T-helper 1 cell treated with Interleukin-12 subunit alpha and Interleukin-12 subunit beta and Interleukin-4 antibody, amounts not matched to agents 30 ng/mL and 1 ng/mL, for 36 hours (primary cell): ENCODE data around the gene NANOG. TPM values are rescaled to one million over a fixed set of nuclear protein-coding genes. Genes with fewer than 3 reads are reported as not detected.
"Not testable (repeated sequence)": the region's sequence is repeated elsewhere in the genome, so short reads cannot be mapped to it uniquely, and the experiment has no call there.

ENCODE experiments used
- intact Hi-C: fragments of 100-400 bp; cut with micrococcal nuclease; formaldehyde crosslinking; loops from one replicate; pipeline ENCODE4 v1.15.1; 2024
- total RNA-seq: library from RNA; stranded (reverse); gene quantifications from 2 replicates; pipeline ENCODE4 v1.2.3, GENCODE V29; 2022

NANOG gene
- total RNA-seq, 1 donor from 2014 or later, result not detected

DNA sequence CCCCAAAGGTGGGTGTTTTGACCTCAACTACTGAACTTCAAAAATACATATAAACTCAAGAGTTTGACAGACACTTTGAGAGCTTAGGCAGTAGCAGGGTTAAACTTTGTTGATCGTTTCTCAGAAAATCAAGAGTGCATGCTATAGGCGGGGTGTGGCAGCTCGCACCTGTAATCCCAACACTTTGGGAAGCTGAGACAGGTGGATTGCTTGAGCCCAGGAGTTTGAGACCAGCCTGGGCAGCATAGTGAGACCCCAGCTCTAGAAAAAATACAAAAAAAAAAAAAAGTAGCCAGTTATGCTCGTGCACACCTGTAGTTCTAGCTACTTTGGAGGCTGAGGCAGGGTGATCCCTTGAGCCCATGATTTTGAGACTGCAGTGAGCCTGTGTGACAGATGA is 12.3 kb downstream of the NANOG start:
- intact Hi-C loops, result no loop called here

DNA sequence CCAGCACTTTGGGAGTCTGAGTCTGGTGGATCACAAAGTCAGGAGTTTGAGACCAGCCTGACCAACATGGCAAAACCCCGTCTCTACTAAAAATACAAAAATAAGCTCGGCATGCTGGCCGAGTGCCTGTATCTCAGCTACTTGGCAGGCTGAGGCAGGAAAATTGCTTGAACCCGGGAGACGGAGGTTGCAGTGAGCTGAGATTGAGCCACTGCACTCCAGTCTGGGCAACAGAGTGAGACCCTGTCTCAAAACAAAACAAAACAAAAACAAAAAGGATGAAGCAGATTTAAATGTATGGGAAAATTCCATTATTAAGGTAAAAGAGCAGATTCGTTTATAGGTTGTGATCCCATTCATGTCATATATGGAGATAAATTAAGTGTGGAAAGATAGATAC is 17.1 kb downstream of the NANOG start:
- intact Hi-C loops, result loop anchor here (2.0 to 5.0 kb wide), 3 partner anchors 144 to 588 kb away; no protein-coding TSS in a partner anchor

DNA sequence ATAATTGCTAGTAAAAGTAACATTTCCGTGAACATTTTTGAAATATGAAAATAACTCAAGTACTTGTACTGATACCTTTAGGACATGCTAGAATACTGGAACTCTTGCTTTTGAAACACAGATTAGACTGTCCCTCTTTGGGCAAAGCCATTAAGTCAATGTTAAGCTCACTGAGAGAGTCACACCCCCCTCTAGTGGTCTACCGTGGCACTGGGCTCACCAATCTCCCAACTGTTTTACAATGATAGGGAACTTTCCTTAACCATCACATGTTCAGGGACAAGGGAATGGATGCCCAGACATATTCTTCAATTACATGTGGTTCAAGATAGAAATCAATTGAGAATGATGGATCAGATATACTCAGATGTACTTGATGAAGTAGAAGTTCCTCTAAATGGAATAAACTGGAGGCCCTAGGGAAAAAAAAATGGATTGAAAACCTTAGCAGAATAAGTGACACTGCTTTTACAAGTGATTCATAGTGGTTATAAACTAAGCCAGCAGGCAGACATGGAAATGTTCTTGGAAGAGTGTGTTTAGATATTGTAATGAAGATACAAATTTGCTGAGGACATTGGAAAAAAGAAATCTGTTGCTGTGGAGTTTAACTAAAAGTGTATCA is 17.8 kb downstream of the NANOG start:
- intact Hi-C loops, result loop anchor here (1.0 to 5.0 kb wide), 6 partner anchors 91 to 588 kb away; no protein-coding TSS in a partner anchor

DNA sequence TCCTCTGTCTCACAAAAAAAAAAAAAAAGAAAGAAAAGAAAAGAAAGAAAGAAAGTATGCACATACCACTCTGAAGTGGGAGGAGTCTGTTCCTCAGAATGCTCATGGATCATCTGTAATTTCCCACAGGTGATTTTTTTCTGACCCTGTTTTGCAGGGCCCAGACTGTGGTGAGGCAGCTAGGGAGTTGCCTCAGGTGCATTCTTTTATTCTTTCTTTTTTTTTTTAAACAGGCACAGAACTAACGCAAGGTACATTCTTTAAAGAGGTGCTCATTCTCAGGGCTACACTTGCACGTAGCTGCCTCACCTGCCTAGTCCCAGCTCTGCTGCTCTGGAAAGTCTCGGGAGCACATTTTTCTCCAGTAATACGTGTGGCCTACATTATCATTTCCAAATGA is 36.6 kb downstream of the NANOG start:
- intact Hi-C loops, result not testable (repeated sequence)

DNA sequence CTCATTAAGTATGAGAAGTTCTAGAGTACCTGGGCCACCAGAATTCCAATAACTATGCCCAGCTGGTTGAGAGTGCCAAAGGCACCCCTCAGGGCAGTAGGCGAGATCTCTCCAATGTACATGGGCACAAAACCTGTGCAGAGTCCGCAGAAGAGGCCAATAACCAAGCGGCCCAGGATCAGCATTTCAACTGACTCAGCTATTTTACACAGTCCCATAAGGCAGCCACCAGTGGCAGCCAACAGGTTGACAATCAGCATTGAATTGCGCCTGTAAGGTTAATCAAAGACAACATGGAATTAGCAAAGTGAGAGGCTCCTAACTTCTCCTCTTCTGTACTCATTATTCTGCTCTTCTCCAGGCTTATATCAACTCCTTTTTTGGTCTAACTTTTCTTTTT is 40.5 kb downstream of the NANOG start:
- intact Hi-C loops, result not testable (repeated sequence)

DNA sequence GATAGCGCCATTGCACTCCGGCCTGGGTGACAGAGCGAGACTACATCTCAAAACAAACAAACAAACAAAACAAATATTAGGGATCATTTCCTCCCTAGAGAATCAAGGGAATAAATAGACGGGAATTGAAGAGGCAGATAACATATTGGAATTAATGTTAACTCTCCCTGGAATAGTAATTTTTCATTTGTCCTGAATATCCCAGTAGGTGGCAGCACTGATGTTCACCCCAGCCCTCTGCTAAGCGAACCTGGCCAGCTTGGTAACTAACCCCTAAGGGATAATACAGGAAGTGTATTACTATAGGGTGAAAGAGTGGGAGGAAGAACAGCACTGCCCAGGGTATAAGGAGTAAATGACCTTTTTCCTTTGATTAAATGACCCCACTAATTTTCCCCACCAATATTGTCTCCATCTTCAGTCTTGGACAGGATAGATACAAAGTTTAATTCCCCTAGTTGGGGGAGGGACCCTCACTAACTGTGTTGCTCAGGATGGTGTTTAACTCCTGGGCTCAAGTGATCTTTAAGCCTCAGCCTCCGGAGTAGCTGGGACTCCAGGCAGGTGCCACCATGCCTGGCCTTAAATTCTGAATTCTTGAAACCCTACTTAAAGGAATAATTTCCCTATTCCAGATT is 43.0 kb downstream of the NANOG start:
- intact Hi-C loops, result loop anchor here (1.0 kb wide), 2 partner anchors 163 to 246 kb away; no protein-coding TSS in a partner anchor

DNA sequence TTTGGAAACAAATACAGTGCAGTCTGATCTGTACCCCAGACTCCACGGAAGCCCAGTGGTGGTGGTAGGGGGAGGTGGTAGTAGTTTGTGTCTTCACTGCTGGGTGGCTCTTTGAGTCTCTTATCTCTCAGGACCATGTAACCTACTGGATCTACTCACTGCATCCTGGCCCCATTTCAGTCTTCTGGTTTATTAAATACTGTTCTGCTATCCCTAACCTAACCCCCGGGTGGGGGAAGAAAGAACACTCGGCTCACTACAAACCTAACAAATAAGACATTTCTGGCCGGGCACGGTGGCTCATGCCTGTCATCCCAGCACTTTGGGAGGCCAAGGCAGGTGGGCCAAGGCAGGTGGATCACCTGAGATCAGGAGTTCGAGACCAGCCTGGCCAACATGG is 44.0 kb downstream of the NANOG start:
- intact Hi-C loops, result not testable (repeated sequence)

DNA sequence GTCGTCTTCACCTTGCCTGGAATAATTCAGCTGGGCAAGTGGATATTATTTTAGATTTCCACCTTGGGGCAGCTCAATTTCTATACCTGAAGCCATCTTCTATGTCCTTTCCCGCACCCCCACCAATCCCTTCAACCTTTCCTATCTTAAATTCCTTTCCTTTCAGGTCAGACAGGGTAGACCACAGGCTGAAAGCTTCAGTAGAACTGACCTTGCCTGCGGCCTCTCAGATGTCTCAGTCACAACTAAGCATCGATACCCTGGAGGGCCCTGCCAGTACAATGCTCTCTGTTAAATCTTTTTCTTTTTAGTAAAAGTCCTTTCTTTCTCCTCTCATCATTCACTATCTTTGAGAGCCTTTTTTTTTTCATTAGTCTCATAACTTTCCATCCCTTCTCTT is 44.6 kb downstream of the NANOG start:
- intact Hi-C loops, result no loop called here

DNA sequence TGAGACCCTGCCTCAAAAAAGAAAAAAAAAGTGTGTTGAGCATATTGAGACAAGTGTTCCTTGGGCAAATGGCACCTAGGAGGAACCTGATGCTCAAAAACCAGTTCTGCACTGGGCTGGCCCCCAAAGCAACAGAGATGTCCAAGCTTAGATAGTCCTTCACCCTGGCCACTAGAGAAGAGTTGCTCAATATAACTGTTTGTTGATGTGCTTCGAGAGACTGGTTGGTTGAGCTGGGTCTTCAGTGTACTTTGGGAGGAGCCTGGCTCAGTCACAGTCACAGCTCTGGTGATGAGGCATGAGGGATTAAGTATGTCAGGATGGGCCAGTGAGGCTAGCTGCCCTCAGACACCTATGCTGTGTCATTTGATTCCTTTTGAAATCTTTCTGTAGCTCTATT is 45.5 kb downstream of the NANOG start:
- intact Hi-C loops, result no loop called here

DNA sequence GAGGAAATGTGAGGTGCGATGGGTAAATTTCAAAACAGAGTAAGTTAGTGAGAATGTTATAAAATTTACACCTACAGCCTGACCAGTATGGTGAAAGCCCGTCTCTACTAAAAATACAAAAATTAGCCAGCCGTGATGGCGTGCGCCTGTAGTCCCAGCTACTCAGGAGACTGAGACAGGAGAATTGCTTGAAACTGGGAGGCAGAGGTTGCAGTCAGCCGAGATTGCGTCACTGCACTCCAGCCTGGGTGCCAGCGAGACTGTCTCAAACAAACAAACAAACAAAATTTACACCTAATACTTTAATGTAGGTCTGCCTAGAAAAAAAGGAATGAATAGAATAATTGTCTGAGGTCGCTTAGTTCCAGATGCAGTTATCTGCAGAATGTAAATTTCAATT is 45.9 kb downstream of the NANOG start:
- intact Hi-C loops, result no loop called here

DNA sequence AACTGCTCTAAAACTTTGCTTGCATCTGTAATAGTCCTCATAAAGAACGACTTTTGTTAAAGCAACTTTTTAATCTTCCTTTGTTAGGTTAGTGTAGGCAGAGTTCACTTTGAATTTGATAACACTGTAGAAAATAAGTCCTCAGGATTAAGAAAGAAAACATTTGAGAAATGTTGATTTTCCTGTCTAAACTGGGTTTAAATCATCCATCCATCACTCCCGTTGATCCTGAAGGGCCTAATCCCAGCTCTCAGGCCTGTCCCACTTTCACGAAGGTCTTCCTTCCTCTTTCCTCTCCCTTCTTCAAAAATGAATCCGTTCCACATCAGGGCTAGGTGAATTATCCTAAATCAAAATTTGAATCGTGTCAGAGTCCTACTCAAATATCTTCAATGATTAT is 46.6 kb downstream of the NANOG start:
- intact Hi-C loops, result no loop called here

DNA sequence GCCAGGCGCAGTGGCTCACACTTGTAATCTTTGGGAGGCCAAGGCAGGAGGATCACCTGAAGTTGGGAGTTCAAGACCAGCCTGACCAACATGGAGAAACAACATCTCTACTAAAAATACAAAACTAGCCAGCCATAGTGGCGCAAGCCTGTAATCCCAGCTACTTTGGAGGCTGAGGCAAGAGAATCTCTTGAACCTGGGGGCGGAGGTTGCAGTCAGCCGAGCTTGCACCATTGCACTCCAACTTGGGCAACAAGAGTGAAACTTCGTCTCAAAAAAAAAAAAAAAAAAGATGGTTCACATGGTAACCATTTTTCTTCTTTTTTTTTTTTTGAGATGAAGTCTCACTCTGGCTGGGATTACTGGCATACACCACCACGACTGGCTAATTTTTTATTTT is 48.2 kb downstream of the NANOG start:
- intact Hi-C loops, result no loop called here

DNA sequence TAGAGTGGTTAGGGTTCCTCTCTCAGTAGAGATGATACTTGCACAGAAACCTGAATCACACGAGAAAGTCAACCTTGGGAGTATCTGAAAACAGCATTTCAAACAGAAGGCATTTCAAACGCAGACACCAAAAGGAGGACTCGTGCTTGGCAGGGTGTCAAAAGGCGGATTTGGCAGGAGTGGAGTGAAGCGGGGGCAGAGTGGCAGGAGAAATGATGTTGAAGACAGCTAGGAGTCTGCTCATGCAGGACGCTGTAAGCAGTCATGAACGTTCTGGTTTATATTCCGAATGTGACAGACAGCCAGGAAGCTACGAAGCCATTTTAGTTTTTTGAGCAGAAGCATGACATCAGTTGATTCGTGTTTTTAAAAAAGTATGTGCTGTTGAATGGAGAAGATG is 50.0 kb downstream of the NANOG start:
- intact Hi-C loops, result not testable (repeated sequence)

DNA sequence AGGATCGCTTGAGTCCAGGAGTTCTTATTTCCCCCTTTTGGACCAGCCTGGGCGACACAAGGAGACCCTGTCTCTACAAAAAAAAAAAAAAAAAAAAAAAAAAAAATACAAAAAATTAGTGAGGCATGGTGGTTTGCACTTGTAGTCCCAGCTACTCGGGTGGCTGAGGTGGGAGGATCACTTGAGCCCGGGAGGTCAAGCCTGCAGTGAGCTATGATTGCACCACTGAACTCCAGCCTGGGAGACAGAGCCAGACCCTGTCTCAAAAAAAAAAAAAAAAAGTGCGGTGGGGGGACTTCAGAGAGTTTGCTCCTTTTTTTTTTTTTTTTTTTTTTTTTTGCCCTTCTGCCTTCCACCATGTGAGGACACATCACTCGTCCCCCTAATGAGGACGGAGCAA is 50.6 kb downstream of the NANOG start:
- intact Hi-C loops, result not testable (repeated sequence)

DNA sequence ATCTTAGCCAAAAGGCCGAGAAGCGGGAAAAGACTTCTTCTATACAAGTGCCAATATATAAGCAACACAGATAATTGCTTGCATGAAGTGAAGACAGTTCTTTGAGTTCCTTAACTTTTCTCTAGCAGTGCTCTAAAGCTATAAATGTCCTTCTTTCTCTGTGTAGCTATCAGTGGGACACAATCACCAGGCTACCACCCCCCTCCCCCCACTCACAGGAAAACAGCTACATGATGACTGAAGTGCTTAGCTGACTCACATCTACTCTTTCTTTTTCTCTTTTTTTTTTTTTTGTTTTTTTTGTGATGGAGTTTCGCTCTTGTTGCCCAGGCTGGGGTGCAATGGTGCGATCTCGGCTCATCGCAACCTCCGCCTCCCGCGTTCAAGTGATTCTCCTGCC is 53.2 kb downstream of the NANOG start:
- intact Hi-C loops, result not testable (repeated sequence)

DNA sequence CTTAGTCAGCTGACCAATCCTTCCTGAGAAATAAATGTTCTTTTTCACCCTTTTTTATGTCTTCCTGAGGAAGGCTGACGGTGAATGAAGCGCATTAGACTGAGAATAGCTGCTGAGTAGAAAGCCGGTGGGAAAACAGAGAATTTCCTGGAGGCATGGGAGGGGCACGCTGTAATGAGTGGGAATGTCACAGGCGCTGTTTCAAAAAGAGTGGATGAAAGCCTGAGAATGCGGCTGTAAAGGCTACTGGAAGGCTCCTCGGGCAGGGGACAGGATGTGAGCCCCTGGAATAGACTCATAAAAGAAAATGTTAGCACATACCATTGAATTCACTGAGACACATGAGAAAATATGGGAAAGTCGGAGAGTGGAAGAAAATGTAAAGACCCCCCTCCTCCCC is 53.9 kb downstream of the NANOG start:
- intact Hi-C loops, result not testable (repeated sequence)

DNA sequence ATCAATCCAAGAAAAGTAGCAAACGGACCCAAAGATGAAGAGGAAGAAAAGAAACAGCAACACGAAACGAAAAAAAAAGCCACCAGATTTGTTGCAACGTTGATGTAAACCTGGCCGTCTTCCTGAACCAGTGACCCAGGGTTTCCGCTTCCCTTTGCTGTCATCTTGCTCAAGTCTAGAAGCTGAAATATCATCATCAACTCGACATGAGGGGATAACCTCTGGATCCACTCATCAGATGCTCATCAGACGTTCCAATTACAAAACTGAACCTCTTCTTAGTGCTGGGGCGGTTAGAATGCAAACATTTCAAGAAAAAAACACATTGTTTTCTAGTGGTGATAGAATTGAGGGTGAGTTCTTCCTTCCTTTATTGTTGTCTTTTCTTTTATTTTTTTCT is 54.4 kb downstream of the NANOG start:
- intact Hi-C loops, result not testable (repeated sequence)

DNA sequence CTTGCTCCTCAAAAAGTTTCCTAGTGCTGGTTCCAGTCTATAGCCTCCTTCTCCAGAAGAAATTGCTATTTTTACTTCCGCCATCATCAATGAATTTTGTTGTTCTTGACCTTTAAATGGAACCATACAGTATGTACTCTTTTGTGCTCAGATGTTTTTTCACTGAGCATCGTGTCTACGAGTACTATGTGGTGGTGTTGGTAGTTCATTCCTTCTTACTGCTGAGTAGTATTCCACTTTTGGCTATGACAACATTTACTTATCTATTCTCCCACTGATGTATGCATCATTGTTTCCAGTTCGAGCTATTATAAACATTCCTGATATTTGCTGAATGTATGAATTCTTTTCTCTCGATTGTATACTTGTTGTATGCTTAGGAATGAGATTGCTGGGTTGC is 54.9 kb downstream of the NANOG start:
- intact Hi-C loops, result no loop called here

DNA sequence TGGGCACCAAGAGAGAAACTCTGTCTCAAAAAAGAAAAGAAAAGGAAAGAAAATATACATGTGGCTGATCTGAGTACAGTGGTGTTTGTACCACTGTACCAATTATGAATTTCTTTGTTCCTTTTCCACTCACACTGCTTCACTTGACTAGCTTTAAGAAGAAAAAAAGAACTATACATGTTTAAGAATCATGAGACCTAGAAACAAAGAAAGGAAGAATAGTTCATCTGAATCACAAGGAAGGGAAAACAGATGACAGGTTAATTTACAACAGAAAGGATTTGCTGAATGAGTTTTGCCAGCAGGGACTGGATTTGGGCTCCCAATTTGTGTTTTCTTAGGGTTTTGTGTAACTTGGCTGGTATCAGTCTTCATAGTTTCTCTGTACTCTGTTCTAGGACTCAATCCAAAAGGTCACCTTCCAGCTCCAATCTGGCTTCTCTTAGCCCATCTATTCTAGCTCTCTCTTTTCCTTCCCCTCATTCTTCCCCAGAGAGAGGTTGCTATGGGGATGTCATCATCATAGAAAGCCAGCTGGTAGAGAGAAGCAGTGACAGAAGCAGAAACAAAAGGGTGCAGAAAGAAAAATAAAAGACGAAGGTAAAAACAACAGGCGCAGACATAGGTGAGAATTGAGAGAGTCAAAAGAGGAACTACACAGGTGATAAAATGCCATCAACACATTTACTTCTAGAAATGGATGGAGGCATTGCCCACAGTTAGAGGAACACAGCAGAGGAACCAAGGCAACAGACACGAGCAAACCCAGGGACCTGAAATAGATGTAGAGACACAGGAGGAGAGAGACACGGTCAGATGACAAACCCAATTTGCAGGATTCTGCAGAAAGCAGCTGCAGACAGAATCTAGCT is 58.3 kb downstream of the NANOG start:
- intact Hi-C loops, result not testable (repeated sequence)

DNA sequence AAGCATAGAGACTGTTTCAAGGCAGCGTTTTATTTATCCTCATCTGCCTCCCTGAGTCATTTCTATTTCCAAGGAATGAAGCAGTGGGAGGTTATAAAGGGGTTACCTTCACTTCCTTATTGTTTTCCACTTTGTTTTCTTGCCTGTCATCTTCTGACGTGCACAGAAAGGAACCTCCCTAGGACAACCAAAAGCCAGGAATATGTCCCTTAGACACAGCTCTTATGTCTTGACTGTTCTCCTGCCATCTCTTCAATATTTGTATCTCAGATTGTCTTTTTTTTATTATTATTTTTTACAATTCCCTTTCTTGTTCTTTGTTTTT is 58.9 kb downstream of the NANOG start:
- intact Hi-C loops, result not testable (repeated sequence)
